K562 (cell line): ENCODE results near the gene TULP4.

Experiments
- POLR2A ChIP-seq: fragments of 450-650 bp; conservative IDR thresholded peaks from 2 replicates; pipeline ENCODE4 v1.6.1; 2016
- SMAD1 ChIP-seq: fragments of 150-350 bp; IDR thresholded peaks from 2 replicates; pipeline ENCODE4 v1.6.1; 2014; ENCODE audit warnings: low read length, low read depth; ENCODE audit not compliant: partially characterized antibody
- YY1 ChIP-seq, 3 experiments: IDR thresholded peaks; 2 replicates each; pipeline ENCODE4 v1.6.1; 2011; ENCODE audit warnings: low read length in 2 of 3, mild to moderate bottlenecking in 2 of 3, moderate library complexity in 2 of 3, borderline replicate concordance in 1 of 3, control low read depth in 1 of 3, low read depth in 1 of 3; ENCODE audit not compliant: insufficient read depth in 3 of 3, insufficient replicate concordance in 2 of 3, control insufficient read depth in 1 of 3, insufficient read length in 1 of 3; ENCODE audit errors: extremely low read depth in 1 of 3
- ZNF583 ChIP-seq: fragments of 250-450 bp; sonication (Bioruptor Pico); IDR thresholded peaks from 2 replicates; pipeline ENCODE4 v1.4.0; 2020
- TF ChIP-seq, protein P1 (sequence below): fragments of 450-650 bp; formaldehyde crosslinking; IDR thresholded peaks from 2 replicates; pipeline ENCODE4 v1.4.0; 2020; ENCODE audit warnings: mild to moderate bottlenecking, moderate library complexity
- TF ChIP-seq, protein P2 (sequence below), 3 experiments: IDR thresholded peaks in 2 of 3; conservative IDR thresholded peaks in 1 of 3; 2 replicates each; pipeline ENCODE4 v1.5.1; 2011 to 2012; ENCODE audit warnings: low read length in 3 of 3, mild to moderate bottlenecking in 3 of 3, control low read depth in 2 of 3, improper control_type of control experiment in 1 of 3, inconsistent platforms in 1 of 3, low read depth in 1 of 3, mixed read lengths in 1 of 3, moderate library complexity in 1 of 3; ENCODE audit not compliant: insufficient read depth in 2 of 3
- TF ChIP-seq, protein P3 (sequence below): sonication (generic); formaldehyde crosslinking; IDR thresholded peaks from 2 replicates; pipeline ENCODE4 v1.8.1; 2023; ENCODE audit warnings: mild to moderate bottlenecking, missing genetic modification reagents
- TF ChIP-seq, protein P4 (sequence below), 2 experiments: fragments of 450-650 bp; formaldehyde crosslinking in 1 of 2; IDR thresholded peaks; 2 replicates each; pipeline versions ENCODE4 v1.4.0 to v1.6.1; 2014 to 2020; ENCODE audit warnings: mild to moderate bottlenecking in 2 of 2, borderline replicate concordance in 1 of 2, low read depth in 1 of 2
- TF ChIP-seq, protein P5 (sequence below): IDR thresholded peaks from 3 replicates; pipeline ENCODE4 v1.6.1; 2011; ENCODE audit warnings: borderline replicate concordance, mild to moderate bottlenecking, moderate library complexity; ENCODE audit not compliant: insufficient read length; ENCODE audit errors: extremely low read depth
- TF ChIP-seq, protein P6 (sequence below): sonication (generic); formaldehyde crosslinking; IDR thresholded peaks from 2 replicates; pipeline ENCODE4 v1.8.1; 2022; ENCODE audit warnings: missing genetic modification reagents

DNA sequence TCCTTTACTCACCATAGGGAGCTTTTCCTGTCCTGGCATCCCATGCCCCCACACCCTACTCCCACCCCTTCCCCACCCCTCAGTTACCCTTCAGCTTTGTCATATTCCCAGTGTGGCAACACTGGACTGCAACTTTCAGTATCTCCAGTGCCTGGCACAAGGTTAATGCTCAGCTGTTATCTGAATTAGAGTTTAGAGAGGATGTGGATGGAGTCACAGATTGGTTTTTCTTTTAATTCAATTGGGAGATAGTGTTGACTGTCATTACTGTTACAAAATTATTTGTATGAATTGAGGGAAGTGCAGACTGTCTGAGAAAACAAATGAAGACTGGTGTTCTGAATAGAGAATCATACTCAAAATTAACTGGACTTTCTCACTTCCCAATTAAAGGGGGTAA is 89.9 kb downstream of the TULP4 start:
- TF ChIP-seq POLR2A (no peak), SMAD1 (no peak), YY1 (IDR thresholded peaks at IDR 0.05; ENCODE audit: borderline replicate concordance in 1 of 3, control insufficient read depth in 1 of 3, extremely low read depth in 1 of 3, insufficient read depth in 3 of 3, insufficient read length in 1 of 3, insufficient replicate concordance in 2 of 3, low read depth in 1 of 3, low read length in 2 of 3) (no peak), ZNF583 (CRISPR knock-in tag) (no peak)
- TF ChIP-seq, protein P1, sequence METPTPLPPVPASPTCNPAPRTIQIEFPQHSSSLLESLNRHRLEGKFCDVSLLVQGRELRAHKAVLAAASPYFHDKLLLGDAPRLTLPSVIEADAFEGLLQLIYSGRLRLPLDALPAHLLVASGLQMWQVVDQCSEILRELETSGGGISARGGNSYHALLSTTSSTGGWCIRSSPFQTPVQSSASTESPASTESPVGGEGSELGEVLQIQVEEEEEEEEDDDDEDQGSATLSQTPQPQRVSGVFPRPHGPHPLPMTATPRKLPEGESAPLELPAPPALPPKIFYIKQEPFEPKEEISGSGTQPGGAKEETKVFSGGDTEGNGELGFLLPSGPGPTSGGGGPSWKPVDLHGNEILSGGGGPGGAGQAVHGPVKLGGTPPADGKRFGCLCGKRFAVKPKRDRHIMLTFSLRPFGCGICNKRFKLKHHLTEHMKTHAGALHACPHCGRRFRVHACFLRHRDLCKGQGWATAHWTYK (CRISPR knock-in tag): no peak
- TF ChIP-seq, protein P2, sequence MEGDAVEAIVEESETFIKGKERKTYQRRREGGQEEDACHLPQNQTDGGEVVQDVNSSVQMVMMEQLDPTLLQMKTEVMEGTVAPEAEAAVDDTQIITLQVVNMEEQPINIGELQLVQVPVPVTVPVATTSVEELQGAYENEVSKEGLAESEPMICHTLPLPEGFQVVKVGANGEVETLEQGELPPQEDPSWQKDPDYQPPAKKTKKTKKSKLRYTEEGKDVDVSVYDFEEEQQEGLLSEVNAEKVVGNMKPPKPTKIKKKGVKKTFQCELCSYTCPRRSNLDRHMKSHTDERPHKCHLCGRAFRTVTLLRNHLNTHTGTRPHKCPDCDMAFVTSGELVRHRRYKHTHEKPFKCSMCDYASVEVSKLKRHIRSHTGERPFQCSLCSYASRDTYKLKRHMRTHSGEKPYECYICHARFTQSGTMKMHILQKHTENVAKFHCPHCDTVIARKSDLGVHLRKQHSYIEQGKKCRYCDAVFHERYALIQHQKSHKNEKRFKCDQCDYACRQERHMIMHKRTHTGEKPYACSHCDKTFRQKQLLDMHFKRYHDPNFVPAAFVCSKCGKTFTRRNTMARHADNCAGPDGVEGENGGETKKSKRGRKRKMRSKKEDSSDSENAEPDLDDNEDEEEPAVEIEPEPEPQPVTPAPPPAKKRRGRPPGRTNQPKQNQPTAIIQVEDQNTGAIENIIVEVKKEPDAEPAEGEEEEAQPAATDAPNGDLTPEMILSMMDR (IDR thresholded peaks at IDR 0.05 in 2 of 3, conservative IDR thresholded peaks at IDR 0.05 in 1 of 3; ENCODE audit: insufficient read depth in 2 of 3, low read depth in 1 of 3, low read length in 3 of 3): no peak
- TF ChIP-seq, protein P3, sequence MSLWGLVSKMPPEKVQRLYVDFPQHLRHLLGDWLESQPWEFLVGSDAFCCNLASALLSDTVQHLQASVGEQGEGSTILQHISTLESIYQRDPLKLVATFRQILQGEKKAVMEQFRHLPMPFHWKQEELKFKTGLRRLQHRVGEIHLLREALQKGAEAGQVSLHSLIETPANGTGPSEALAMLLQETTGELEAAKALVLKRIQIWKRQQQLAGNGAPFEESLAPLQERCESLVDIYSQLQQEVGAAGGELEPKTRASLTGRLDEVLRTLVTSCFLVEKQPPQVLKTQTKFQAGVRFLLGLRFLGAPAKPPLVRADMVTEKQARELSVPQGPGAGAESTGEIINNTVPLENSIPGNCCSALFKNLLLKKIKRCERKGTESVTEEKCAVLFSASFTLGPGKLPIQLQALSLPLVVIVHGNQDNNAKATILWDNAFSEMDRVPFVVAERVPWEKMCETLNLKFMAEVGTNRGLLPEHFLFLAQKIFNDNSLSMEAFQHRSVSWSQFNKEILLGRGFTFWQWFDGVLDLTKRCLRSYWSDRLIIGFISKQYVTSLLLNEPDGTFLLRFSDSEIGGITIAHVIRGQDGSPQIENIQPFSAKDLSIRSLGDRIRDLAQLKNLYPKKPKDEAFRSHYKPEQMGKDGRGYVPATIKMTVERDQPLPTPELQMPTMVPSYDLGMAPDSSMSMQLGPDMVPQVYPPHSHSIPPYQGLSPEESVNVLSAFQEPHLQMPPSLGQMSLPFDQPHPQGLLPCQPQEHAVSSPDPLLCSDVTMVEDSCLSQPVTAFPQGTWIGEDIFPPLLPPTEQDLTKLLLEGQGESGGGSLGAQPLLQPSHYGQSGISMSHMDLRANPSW (CRISPR knock-in tag): no peak
- TF ChIP-seq, protein P4, sequence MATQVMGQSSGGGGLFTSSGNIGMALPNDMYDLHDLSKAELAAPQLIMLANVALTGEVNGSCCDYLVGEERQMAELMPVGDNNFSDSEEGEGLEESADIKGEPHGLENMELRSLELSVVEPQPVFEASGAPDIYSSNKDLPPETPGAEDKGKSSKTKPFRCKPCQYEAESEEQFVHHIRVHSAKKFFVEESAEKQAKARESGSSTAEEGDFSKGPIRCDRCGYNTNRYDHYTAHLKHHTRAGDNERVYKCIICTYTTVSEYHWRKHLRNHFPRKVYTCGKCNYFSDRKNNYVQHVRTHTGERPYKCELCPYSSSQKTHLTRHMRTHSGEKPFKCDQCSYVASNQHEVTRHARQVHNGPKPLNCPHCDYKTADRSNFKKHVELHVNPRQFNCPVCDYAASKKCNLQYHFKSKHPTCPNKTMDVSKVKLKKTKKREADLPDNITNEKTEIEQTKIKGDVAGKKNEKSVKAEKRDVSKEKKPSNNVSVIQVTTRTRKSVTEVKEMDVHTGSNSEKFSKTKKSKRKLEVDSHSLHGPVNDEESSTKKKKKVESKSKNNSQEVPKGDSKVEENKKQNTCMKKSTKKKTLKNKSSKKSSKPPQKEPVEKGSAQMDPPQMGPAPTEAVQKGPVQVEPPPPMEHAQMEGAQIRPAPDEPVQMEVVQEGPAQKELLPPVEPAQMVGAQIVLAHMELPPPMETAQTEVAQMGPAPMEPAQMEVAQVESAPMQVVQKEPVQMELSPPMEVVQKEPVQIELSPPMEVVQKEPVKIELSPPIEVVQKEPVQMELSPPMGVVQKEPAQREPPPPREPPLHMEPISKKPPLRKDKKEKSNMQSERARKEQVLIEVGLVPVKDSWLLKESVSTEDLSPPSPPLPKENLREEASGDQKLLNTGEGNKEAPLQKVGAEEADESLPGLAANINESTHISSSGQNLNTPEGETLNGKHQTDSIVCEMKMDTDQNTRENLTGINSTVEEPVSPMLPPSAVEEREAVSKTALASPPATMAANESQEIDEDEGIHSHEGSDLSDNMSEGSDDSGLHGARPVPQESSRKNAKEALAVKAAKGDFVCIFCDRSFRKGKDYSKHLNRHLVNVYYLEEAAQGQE (IDR thresholded peaks at IDR 0.05; ENCODE audit: borderline replicate concordance): no peak
- TF ChIP-seq, protein P4 (CRISPR knock-in tag; IDR thresholded peaks at IDR 0.05; ENCODE audit: low read depth): no peak
- TF ChIP-seq, protein P5, sequence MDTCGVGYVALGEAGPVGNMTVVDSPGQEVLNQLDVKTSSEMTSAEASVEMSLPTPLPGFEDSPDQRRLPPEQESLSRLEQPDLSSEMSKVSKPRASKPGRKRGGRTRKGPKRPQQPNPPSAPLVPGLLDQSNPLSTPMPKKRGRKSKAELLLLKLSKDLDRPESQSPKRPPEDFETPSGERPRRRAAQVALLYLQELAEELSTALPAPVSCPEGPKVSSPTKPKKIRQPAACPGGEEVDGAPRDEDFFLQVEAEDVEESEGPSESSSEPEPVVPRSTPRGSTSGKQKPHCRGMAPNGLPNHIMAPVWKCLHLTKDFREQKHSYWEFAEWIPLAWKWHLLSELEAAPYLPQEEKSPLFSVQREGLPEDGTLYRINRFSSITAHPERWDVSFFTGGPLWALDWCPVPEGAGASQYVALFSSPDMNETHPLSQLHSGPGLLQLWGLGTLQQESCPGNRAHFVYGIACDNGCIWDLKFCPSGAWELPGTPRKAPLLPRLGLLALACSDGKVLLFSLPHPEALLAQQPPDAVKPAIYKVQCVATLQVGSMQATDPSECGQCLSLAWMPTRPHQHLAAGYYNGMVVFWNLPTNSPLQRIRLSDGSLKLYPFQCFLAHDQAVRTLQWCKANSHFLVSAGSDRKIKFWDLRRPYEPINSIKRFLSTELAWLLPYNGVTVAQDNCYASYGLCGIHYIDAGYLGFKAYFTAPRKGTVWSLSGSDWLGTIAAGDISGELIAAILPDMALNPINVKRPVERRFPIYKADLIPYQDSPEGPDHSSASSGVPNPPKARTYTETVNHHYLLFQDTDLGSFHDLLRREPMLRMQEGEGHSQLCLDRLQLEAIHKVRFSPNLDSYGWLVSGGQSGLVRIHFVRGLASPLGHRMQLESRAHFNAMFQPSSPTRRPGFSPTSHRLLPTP: no peak
- TF ChIP-seq, protein P6, sequence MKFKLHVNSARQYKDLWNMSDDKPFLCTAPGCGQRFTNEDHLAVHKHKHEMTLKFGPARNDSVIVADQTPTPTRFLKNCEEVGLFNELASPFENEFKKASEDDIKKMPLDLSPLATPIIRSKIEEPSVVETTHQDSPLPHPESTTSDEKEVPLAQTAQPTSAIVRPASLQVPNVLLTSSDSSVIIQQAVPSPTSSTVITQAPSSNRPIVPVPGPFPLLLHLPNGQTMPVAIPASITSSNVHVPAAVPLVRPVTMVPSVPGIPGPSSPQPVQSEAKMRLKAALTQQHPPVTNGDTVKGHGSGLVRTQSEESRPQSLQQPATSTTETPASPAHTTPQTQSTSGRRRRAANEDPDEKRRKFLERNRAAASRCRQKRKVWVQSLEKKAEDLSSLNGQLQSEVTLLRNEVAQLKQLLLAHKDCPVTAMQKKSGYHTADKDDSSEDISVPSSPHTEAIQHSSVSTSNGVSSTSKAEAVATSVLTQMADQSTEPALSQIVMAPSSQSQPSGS: no peak
